Measurements from ENCODE around the gene ICAM2.

The ICAM2 gene

DNA sequence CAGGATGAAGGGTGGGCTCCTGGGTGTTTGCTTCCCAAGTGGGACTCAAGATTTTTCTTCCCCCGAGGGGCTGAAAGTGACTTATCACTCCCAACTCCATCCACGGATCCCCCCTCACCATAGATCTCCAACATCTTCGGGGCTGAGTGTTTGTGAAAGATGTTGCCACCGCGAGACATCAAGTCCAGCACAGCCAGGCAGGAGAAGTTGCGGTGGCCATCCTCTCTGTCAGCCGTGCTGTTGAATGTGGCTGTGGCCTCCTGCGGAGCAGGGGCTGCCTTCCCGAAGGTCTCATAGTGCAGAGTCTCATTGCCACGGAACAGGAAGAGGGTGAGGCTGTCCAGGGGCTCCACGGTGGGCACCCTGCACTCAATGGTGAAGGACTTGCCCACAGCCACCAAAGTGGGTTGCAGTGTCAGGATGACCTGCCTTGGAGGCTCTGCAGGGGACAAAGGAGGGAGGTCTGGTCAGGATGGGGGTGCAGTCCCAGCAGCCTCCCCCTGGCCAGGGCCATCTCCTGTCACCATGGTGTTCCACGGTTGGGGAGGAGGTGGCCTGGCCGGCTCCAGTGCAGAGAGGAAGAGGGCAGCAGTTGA is 16.8 kb downstream of the ICAM2 start:
- Histone ChIP-seq H3K9me3 (ENCODE audit: insufficient read depth, low read length) (no peaks in the 10 kb centered on the region), H2AFZ (ENCODE audit: low read depth, low read length, severe bottlenecking) (no peak overlapping the region), H3K9me2 (replicated peaks; ENCODE audit: insufficient read depth, low read length) (no peaks in the 10 kb centered on the region), H3K4me2 (ENCODE audit: low read depth, low read length, poor library complexity, severe bottlenecking) (no peak overlapping the region), H4K20me1 (ENCODE audit: low read depth, low read length) (no peaks in the 10 kb centered on the region), H3K79me2 (ENCODE audit: insufficient read depth, low read length) (peaks cover 4% of the 10 kb centered on the region; the same call in 1 of the 2 replicates), H3F3A (ENCODE audit: insufficient read depth) (no peaks in the 10 kb centered on the region), H3K27me3 (ENCODE audit: low read length) (no peaks in the 10 kb centered on the region), H3K9ac (ENCODE audit: low read length) (no peak overlapping the region), H3K27ac (ENCODE audit: low read depth, low read length) (no peak overlapping the region), H3K36me3 (ENCODE audit: low read length) (no peaks in the 10 kb centered on the region), H3K4me3 (ENCODE audit: insufficient read depth, low read length, poor library complexity, severe bottlenecking) (no peak overlapping the region)
- TF ChIP-seq EZH2phosphoT487 (conservative IDR thresholded peaks at IDR 0.05; ENCODE audit: low read length) = no peak
- TF ChIP-seq, protein P1, sequence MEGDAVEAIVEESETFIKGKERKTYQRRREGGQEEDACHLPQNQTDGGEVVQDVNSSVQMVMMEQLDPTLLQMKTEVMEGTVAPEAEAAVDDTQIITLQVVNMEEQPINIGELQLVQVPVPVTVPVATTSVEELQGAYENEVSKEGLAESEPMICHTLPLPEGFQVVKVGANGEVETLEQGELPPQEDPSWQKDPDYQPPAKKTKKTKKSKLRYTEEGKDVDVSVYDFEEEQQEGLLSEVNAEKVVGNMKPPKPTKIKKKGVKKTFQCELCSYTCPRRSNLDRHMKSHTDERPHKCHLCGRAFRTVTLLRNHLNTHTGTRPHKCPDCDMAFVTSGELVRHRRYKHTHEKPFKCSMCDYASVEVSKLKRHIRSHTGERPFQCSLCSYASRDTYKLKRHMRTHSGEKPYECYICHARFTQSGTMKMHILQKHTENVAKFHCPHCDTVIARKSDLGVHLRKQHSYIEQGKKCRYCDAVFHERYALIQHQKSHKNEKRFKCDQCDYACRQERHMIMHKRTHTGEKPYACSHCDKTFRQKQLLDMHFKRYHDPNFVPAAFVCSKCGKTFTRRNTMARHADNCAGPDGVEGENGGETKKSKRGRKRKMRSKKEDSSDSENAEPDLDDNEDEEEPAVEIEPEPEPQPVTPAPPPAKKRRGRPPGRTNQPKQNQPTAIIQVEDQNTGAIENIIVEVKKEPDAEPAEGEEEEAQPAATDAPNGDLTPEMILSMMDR (IDR thresholded peaks at IDR 0.05; ENCODE audit: insufficient read depth, low read length, poor library complexity, severe bottlenecking) = no peak

DNA sequence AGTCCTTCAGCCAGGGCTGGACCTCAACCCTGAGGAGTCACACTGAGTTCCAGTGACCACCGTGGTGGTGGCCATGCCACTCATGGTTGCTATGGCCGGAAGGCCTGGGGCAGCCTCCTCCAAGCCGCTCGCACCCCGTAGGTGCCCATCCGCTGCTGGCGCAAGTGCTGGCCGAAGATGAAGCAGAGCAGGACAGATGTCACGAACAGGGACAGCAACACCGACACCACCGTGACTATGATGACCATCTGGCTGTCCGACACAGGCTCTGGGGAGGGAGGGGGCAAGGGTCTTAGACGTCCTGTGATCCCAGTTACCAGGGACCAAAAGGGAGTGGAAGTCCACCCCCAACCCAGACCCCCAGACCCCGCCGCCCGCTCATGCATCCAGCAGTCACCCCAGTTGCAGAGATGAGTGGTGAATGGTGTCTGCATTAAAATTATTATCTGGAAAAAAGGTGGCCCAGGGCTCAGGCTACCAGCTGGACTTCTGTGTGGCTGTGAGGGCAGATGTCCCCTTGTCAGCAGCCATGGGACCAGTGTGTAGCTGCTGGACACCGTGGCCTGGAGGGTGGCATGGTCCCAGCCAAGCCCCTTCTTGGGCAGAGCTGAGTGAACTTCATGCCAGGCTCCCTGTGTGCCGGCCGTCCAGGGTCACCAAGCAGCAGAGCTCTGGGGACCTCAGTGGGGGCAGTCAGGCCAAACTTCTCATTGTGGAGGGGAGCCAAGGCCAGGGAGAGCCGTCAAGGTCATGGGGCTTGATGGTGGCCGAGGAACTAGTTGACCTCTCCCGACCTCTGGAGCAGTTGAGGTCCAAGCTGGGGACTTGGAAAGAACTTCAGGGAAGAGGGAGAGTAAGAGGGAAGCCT is 17.5 kb downstream of the ICAM2 start:
- no peaks in the 10 kb centered on the region for H4K20me1 ChIP-seq (ENCODE audit: low read depth, low read length)
- no peak overlapping the region for H3K4me2 ChIP-seq (ENCODE audit: low read depth, low read length, poor library complexity, severe bottlenecking)
- TF ChIP-seq, protein P1 (IDR thresholded peaks at IDR 0.05; ENCODE audit: insufficient read depth, low read length, poor library complexity, severe bottlenecking) = no peak
- no peak for TF ChIP-seq EZH2phosphoT487 (conservative IDR thresholded peaks at IDR 0.05; ENCODE audit: low read length)
- no peaks in the 10 kb centered on the region; the same call in 1 of the 2 replicates for H3K79me2 ChIP-seq (ENCODE audit: insufficient read depth, low read length)
- no peak overlapping the region for H3K27ac ChIP-seq (ENCODE audit: low read depth, low read length)
- no peak overlapping the region for H3K4me3 ChIP-seq (ENCODE audit: insufficient read depth, low read length, poor library complexity, severe bottlenecking)
- no peaks in the 10 kb centered on the region for H3K36me3 ChIP-seq (ENCODE audit: low read length)
- H3K9me3 ChIP-seq (ENCODE audit: insufficient read depth, low read length) = no peaks in the 10 kb centered on the region
- H2AFZ ChIP-seq (ENCODE audit: low read depth, low read length, severe bottlenecking) = no peak overlapping the region
- no peak overlapping the region for H3K9ac ChIP-seq (ENCODE audit: low read length)
- H3K9me2 ChIP-seq (replicated peaks; ENCODE audit: insufficient read depth, low read length) = no peaks in the 10 kb centered on the region
- no peaks in the 10 kb centered on the region for H3F3A ChIP-seq (ENCODE audit: insufficient read depth)
- no peaks in the 10 kb centered on the region for H3K27me3 ChIP-seq (ENCODE audit: low read length)

DNA sequence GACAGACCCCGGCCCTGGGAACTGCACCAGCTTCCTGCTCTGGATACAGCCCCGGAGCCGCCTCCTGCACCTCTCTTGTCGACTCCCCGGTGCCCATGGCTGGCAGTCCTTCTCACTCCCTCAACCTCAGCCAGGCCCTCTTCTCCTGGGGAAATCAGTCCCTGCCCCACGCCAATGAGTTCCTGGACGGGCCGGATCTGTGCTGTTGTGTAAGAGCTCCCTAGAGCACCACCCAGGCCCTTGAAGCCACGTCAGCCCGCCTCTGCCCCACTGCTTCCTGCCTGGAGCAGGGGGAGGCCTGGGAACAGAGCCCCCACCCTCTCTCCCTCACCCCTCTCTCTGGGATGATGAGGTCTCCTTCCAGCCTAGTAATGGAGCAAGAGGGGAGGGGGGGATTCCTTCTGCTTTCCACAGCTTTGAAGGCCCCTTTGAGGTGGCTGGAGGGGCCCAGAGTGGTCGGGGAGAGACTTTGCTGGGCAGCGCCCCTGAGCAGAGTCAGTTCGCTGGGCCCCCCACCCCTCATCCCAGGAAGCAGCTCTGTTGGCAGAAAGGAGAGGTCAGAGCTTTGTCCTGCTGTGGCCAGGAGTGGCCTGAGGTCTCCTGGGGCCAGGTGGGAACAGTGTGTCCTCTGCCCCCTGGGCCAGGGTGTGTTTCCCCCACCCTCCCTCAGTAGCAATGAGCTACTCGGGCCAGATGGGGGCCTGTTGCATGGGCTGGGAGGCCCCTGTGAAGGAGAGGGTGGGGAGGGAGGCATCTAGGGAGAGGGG is 18.5 kb downstream of the ICAM2 start:
- Histone ChIP-seq H3K9me3 (ENCODE audit: insufficient read depth, low read length) (no peaks in the 10 kb centered on the region), H2AFZ (ENCODE audit: low read depth, low read length, severe bottlenecking) (no peak overlapping the region), H3K4me2 (ENCODE audit: low read depth, low read length, poor library complexity, severe bottlenecking) (no peak overlapping the region), H3K36me3 (ENCODE audit: low read length) (no peaks in the 10 kb centered on the region), H3K4me3 (ENCODE audit: insufficient read depth, low read length, poor library complexity, severe bottlenecking) (no peak overlapping the region), H3F3A (ENCODE audit: insufficient read depth) (no peaks in the 10 kb centered on the region), H3K27me3 (ENCODE audit: low read length) (no peaks in the 10 kb centered on the region), H3K27ac (ENCODE audit: low read depth, low read length) (no peak overlapping the region), H3K9me2 (replicated peaks; ENCODE audit: insufficient read depth, low read length) (no peaks in the 10 kb centered on the region), H4K20me1 (ENCODE audit: low read depth, low read length) (no peaks in the 10 kb centered on the region), H3K9ac (ENCODE audit: low read length) (no peak overlapping the region), H3K79me2 (ENCODE audit: insufficient read depth, low read length) (no peaks in the 10 kb centered on the region)
- TF ChIP-seq, protein P1 (IDR thresholded peaks at IDR 0.05; ENCODE audit: insufficient read depth, low read length, poor library complexity, severe bottlenecking) = no peak
- no peak for TF ChIP-seq EZH2phosphoT487 (conservative IDR thresholded peaks at IDR 0.05; ENCODE audit: low read length)
